Measurements from ENCODE around the gene PACSIN2.
"Not testable (repeated sequence)": the region's sequence is repeated elsewhere in the genome, so short reads cannot be mapped to it uniquely, and the experiment has no call there.

The PACSIN2 gene

GRCh38 chr22:42943981-42944380 lies 71.0 kb downstream of the PACSIN2 start:
- no peak for DNase-seq

- DNase-seq = no peak
These were observed 72.6 kb downstream of the PACSIN2 start for GRCh38 chr22:42942351-42942750.

GRCh38 chr22:42939941-42940653 lies 74.9 kb downstream of the PACSIN2 start:
- no peak for DNase-seq

GRCh38 chr22:42939451-42939881 lies 75.5 kb downstream of the PACSIN2 start:
- DNase-seq = no peak

- DNase-seq = no peak
These were observed 76.0 kb downstream of the PACSIN2 start for GRCh38 chr22:42938976-42939375.

GRCh38 chr22:42938449-42938848 lies 76.5 kb downstream of the PACSIN2 start:
- no peak for DNase-seq

- DNase-seq = no peak
These were observed 77.6 kb downstream of the PACSIN2 start for GRCh38 chr22:42937164-42937843.

- DNase-seq = not testable (repeated sequence)
These were observed 78.3 kb downstream of the PACSIN2 start for GRCh38 chr22:42936680-42937079.

GRCh38 chr22:42934338-42934737 lies 80.6 kb downstream of the PACSIN2 start:
- DNase-seq = no peak

GRCh38 chr22:42933485-42934091 lies 81.4 kb downstream of the PACSIN2 start:
- no peak for DNase-seq

- DNase-seq = no peak
These were observed 82.0 kb downstream of the PACSIN2 start for GRCh38 chr22:42932857-42933484.

- no peak for DNase-seq
These were observed 82.8 kb downstream of the PACSIN2 start for GRCh38 chr22:42932197-42932519.

- DNase-seq = no peak
These were observed 83.3 kb downstream of the PACSIN2 start for GRCh38 chr22:42931421-42932196.

GRCh38 chr22:42930810-42931420 lies 84.0 kb downstream of the PACSIN2 start:
- DNase-seq = no peak

- DNase-seq = no peak
These were observed 85.2 kb downstream of the PACSIN2 start for GRCh38 chr22:42929838-42930155.

GRCh38 chr22:42928969-42929837 lies 85.7 kb downstream of the PACSIN2 start:
- no peak for DNase-seq

GRCh38 chr22:42927966-42928365 lies 87.0 kb downstream of the PACSIN2 start:
- DNase-seq = no peak

- DNase-seq = no peak
These were observed 88.2 kb downstream of the PACSIN2 start for GRCh38 chr22:42926768-42927167.

- DNase-seq = no peak
These were observed 88.8 kb downstream of the PACSIN2 start for GRCh38 chr22:42926104-42926503.

GRCh38 chr22:42925598-42925997 lies 89.4 kb downstream of the PACSIN2 start:
- DNase-seq = no peak

- DNase-seq = not testable (repeated sequence)
These were observed 89.9 kb downstream of the PACSIN2 start for GRCh38 chr22:42925031-42925430.

GRCh38 chr22:42924436-42924835 lies 90.5 kb downstream of the PACSIN2 start:
- DNase-seq = no peak

All from DMS 273 treated with DMSO at 0.1 percent for 48 hours (cell line).